Thymus (tissue), 11 donors: Measurements from ENCODE around the gene HDAC4. TPM values are rescaled to one million over a fixed set of nuclear protein-coding genes. Genes with fewer than 3 reads are reported as not detected.
A peak's percentile ranks its signal among the peaks of the same experiment; 100 is the strongest.

ENCODE experiments used
- DNase-seq, 9 donors: peaks; one replicate each; pipeline ENCODE4 v3.0.0-alpha.2; 2013; ENCODE audit warnings: low spot score in 9 of 9, low read depth in 6 of 9, missing footprints in 1 of 9
- H3K27ac ChIP-seq, 2 donors: one replicate each; pipeline ENCODE4 v1.5.1; 2013; ENCODE audit warnings: control low read depth in 1 of 2, low read depth in 1 of 2, low read length in 1 of 2, mild to moderate bottlenecking in 1 of 2, moderate library complexity in 1 of 2
- H3K27me3 ChIP-seq, 2 donors: one replicate each; pipeline ENCODE4 v1.5.1; 2013; ENCODE audit warnings: low read length in 1 of 2; ENCODE audit not compliant: control insufficient read depth in 2 of 2, insufficient read depth in 1 of 2
- H3K36me3 ChIP-seq, 2 donors: one replicate each; pipeline ENCODE4 v1.5.1; 2013; ENCODE audit warnings: low read length in 1 of 2, mild to moderate bottlenecking in 1 of 2, moderate library complexity in 1 of 2; ENCODE audit not compliant: control insufficient read depth in 2 of 2, insufficient read depth in 2 of 2
- H3K4me1 ChIP-seq, 2 donors: one replicate each; pipeline ENCODE4 v1.5.1; 2013; ENCODE audit warnings: low read length in 2 of 2; ENCODE audit not compliant: control insufficient read depth in 2 of 2, insufficient read depth in 2 of 2
- H3K4me3 ChIP-seq, 2 donors: one replicate each; pipeline ENCODE4 v1.5.1; 2013; ENCODE audit warnings: low read length in 2 of 2, control low read depth in 1 of 2, mild to moderate bottlenecking in 1 of 2
- H3K9me3 ChIP-seq, 2 donors: one replicate each; pipeline ENCODE4 v1.5.1; 2013; ENCODE audit warnings: low read length in 1 of 2, mild to moderate bottlenecking in 1 of 2; ENCODE audit not compliant: control insufficient read depth in 2 of 2, insufficient read depth in 1 of 2
- WGBS: extraction: QIAGEN DNeasy Blood & Tissue Kit; methylation state at CpG from one replicate; pipeline ENCODE4 v1.1.7; 2013; 5-methylcytosine and 5-hydroxymethylcytosine counted together
- polyA plus RNA-seq: library from polyadenylated mRNA; stranded (reverse); fragments of 200-250 nt; gene quantifications from one replicate; pipeline ENCODE4 v1.2.3, GENCODE V29; 2013
- total RNA-seq: library from RNA; stranded (reverse); fragments of 120-200 nt; gene quantifications from one replicate; pipeline ENCODE4 v1.2.4, GENCODE V29; 2013
- donor health status: healthy.

HDAC4 gene
- total and polyA plus RNA-seq, 2 donors, result 7.8 to 17.9 TPM

DNA sequence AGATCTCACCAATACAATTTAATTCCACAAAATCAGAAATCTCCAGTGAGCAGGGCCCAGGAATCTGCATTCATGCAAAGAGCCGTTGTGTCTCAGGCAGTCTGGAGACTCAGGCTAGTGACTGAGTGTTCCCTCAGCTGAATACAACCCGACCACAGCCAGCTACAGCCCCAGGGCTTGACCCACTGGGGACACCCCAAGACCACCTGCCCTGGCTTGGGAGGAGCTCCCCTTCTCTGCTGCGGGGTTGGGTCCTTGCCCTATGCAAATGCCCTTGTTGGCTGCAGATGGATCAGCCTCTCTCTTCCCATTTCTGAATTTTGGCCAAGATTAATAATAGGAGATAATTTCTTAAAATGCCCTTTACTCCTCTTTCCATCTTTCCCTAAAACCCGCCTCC, 395.2 kb downstream of the HDAC4 start:
- DNase-seq, result no peak
- 84% methylated on average over 4 of the region's 4 CpGs for WGBS
- H3K4me1 ChIP-seq, result no peaks in the 10 kb centered on the region
- no peaks in the 10 kb centered on the region for H3K9me3 ChIP-seq
- H3K27me3 ChIP-seq, result peaks cover 0 to 5% of the 10 kb centered on the region in 2 donors
- H3K36me3 ChIP-seq, result no peaks in the 10 kb centered on the region
- H3K4me3 ChIP-seq, result no peak overlapping the region
- no peak overlapping the region for H3K27ac ChIP-seq

GRCh38 chr2:239004274-239005015, 396.4 kb downstream of the HDAC4 start:
- no peak for DNase-seq
- H3K4me1 ChIP-seq, result no peaks in the 10 kb centered on the region
- H3K27ac ChIP-seq, result no peak overlapping the region
- H3K9me3 ChIP-seq, result peaks cover under 1 to 2% of the 10 kb centered on the region in 2 donors
- peaks cover 0 to 5% of the 10 kb centered on the region in 2 donors for H3K27me3 ChIP-seq
- H3K4me3 ChIP-seq, result no peak overlapping the region
- WGBS, result 89% methylated on average over 19 of the region's 19 CpGs
- H3K36me3 ChIP-seq, result no peaks in the 10 kb centered on the region

GRCh38 chr2:239003624-239004273, 397.1 kb downstream of the HDAC4 start:
- H3K36me3 ChIP-seq, result no peaks in the 10 kb centered on the region
- WGBS, result 93% methylated on average over 25 of the region's 25 CpGs
- H3K27me3 ChIP-seq, result no peaks in the 10 kb centered on the region
- no peaks in the 10 kb centered on the region for H3K4me1 ChIP-seq
- no peak overlapping the region for H3K27ac ChIP-seq
- DNase-seq, result no peak
- H3K4me3 ChIP-seq, result no peak overlapping the region
- H3K9me3 ChIP-seq, result peaks cover 2 to 4% of the 10 kb centered on the region in 2 donors

DNA sequence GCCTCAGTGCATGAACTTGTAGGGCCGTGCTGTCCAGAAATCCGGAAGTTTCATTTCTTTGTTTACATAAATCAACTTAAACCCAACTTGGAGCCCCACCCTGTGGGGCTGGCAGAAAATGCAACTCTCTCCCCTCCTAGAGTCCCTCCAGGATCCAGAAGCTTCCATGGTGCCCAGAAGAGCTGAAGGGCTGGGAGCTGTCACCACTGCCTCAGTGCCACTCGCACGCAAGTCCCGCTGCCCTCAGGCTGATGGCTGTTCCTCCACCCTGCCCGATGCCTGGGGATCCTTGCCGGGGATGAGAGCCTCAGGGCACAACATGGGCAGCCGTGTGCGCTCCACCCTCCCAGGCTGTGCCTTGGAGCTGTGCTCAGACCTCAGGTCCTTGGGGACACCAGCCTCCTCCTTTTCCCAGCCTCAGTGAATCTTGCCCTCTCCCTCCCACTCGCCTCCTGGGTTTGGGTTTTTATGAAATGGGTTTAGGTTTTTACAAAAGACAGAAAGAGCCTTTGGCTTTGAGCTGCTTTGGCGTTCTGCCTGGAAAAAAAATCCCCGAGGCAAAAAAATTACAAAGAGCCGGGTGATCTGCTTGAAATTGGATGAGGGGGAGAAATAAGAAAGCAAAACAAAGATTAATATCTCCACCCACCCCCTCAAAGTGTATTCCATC, 397.7 kb downstream of the HDAC4 start:
- no peaks in the 10 kb centered on the region for H3K27me3 ChIP-seq
- WGBS, result 86% methylated on average over 13 of the region's 13 CpGs
- peak in 1 of 9 donors; percentile 14 for DNase-seq
- peaks cover 2 to 4% of the 10 kb centered on the region in 2 donors for H3K9me3 ChIP-seq
- H3K36me3 ChIP-seq, result no peaks in the 10 kb centered on the region
- H3K27ac ChIP-seq, result peak overlapping the region in 1 of 2 donors; percentile 27
- H3K4me3 ChIP-seq, result no peak overlapping the region
- H3K4me1 ChIP-seq, result no peaks in the 10 kb centered on the region

- Histone ChIP-seq H3K4me1 (no peaks in the 10 kb centered on the region), H3K4me3 (no peak overlapping the region), H3K27me3 (no peaks in the 10 kb centered on the region), H3K9me3 (peaks cover 2 to 4% of the 10 kb centered on the region in 2 donors), H3K27ac (no peak overlapping the region), H3K36me3 (no peaks in the 10 kb centered on the region)
- WGBS, result 84% methylated on average over 8 of the region's 8 CpGs
- no peak for DNase-seq
Observed at GRCh38 chr2:239002591-239002953, 398.2 kb downstream of the HDAC4 start.

DNA sequence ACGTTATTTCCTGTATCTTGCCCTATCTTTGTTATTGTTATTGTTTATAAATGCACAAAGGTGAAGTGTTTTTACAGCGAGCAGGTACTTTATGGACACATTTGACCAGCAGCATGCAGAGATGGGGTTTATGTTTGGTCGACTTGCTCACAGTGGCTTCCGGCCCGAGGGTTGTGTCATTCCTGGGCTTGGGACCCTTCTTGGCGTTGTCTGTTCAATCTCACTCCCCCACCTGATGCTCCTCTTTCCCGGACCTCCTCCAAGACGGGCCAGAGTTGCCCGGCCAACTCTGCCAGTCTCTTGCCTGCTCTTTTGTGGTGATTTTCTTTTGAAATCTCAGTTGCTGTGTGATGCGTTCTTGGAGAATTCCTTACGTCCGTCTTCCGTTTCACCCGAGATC, 399.0 kb downstream of the HDAC4 start:
- H3K4me1 ChIP-seq, result no peaks in the 10 kb centered on the region
- 88% methylated on average over 14 of the region's 14 CpGs for WGBS
- H3K9me3 ChIP-seq, result peaks cover 2 to 4% of the 10 kb centered on the region in 2 donors
- no peak for DNase-seq
- H3K36me3 ChIP-seq, result no peaks in the 10 kb centered on the region
- H3K4me3 ChIP-seq, result no peak overlapping the region
- no peak overlapping the region for H3K27ac ChIP-seq
- no peaks in the 10 kb centered on the region for H3K27me3 ChIP-seq

GRCh38 chr2:239000500-239001073, 400.2 kb downstream of the HDAC4 start:
- 94% methylated on average over 12 of the region's 12 CpGs for WGBS
- no peak for DNase-seq
- Histone ChIP-seq H3K4me1 (no peaks in the 10 kb centered on the region), H3K36me3 (no peaks in the 10 kb centered on the region), H3K9me3 (peaks cover 2 to 4% of the 10 kb centered on the region in 2 donors), H3K27me3 (no peaks in the 10 kb centered on the region), H3K27ac (no peak overlapping the region), H3K4me3 (no peak overlapping the region)

DNA sequence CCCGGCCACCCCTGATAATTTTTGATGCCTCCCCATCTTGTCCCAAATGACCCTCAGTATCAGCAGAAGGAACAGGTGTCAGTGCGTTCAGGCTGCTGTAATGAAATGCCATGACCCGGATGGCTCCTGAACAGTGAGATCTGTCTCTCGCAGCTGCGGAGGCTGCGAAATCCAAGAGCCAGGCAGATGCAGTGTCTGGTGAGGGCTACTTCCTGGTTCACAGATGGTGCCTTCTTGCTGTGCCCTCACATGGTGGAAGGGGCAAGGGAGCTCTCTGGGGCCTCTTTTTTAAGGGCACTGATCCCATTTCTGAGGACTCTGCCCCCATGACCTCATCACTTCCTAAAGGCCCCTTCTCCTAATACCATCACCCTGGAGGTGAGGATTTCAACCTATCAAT, 400.7 kb downstream of the HDAC4 start:
- Histone ChIP-seq H3K27me3 (no peaks in the 10 kb centered on the region), H3K27ac (no peak overlapping the region), H3K9me3 (peaks cover 2 to 4% of the 10 kb centered on the region in 2 donors), H3K4me3 (no peak overlapping the region), H3K4me1 (no peaks in the 10 kb centered on the region), H3K36me3 (no peaks in the 10 kb centered on the region)
- WGBS, result 95% methylated on average over 6 of the region's 6 CpGs
- no peak for DNase-seq

DNA sequence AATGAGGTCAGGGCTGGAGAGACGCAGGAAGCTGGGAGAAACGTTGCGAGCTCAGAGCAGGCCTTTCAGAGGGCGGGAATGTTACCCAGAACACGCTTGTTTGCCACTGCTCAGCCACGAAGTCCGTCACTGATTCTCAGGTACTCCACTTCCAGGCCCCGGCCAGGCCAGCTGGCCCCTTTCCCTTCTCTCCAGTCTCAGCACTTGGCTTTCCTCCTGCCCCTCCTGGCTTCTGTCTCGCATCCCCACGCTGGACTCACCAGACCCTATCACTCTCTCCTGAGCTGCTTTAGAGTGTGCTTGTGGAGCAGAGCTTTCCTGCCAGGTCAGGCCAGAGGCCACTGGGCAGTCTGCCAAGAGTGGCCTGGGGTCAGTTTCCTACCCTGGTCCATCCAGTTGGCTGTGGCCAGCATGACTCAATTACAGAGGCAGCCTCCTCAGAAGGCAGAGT, 401.5 kb downstream of the HDAC4 start:
- H3K4me1 ChIP-seq, result no peaks in the 10 kb centered on the region
- H3K4me3 ChIP-seq, result no peak overlapping the region
- DNase-seq, result no peak
- no peaks in the 10 kb centered on the region for H3K36me3 ChIP-seq
- peaks cover 2 to 4% of the 10 kb centered on the region in 2 donors for H3K9me3 ChIP-seq
- 88% methylated on average over 10 of the region's 10 CpGs for WGBS
- H3K27me3 ChIP-seq, result no peaks in the 10 kb centered on the region
- no peak overlapping the region for H3K27ac ChIP-seq
